ENCODE data around the gene QRICH2.
A peak's percentile ranks its signal among the peaks of the same experiment; 100 is the strongest.
"Not testable (repeated sequence)": the region's sequence is repeated elsewhere in the genome, so short reads cannot be mapped to it uniquely, and the experiment has no call there.

The QRICH2 gene

DNA sequence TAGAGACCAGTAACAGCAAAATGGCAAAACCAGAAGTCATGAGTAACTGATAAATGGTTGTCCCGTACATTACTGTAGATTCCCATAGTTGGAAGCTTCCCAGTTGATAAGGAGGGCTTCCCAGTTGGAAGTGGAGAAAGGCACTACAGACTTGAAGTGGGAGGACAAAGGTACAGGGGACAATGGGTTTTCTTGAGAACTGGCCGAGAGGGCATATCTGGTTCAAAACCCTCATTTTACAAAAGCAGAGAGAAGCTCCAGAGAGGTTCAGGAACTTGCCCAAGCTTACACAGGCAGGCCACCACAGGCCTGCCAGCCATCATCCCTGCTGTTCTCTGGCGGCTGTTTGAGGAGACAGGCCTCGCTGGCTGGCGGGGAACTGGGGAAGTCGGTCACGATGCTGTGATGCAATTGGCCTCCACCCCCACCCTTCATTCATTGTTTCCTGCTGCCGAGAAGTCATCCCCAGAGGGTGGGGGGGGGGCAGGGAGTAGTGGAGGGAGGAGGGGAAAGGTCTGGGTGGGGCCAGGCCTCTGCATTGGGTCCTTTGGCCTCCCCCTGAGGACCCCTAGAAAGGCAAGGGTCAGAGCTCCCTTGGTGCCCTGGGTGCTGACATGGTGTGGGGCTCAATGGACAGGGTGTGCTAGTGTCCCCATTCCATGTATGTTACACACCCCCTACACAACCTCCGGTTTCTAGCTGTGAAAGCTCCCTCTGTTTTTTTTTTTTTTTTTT lies 39.9 kb downstream of the QRICH2 start:
- Histone ChIP-seq H3K4me3 (ENCODE audit: low read length) (peak overlapping the region; percentile 62), H3K36me3 (ENCODE audit: control insufficient read depth, insufficient read depth, low read length, severe bottlenecking) (peaks cover 2% of the 10 kb centered on the region), H3K27me3 (replicated peaks; ENCODE audit: control insufficient read depth, insufficient read depth, low read length) (no peaks in the 10 kb centered on the region), H3K9me3 (ENCODE audit: control insufficient read depth, low read length) (no peaks in the 10 kb centered on the region), H3K9ac (ENCODE audit: low read length) (peak overlapping the region; percentile 75), H3K4me1 (ENCODE audit: control insufficient read depth, insufficient read depth, low read length) (peaks cover 55% of the 10 kb centered on the region)
- DNase-seq (ENCODE audit: low read depth): peak; percentile 68

DNA sequence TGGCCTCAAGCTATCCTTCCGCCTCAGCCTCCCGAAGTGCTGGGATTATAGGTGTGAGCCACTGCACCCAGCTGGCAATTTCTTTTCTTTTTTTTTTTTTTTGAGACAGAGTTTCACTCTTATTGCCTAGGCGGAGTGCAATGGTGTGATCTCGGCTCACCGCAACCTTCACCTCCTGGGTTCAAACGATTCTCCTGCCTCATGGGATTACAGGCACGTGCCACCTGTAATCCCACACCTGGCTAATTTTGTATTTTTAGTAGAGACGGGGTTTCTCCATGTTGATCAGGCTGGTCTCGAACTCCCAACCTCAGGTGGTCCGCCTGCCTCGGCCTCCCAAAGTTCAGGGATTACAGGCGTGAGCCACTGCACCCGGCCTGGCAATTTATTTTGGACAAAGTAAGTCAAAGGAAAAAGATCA lies 40.5 kb downstream of the QRICH2 start:
- not testable (repeated sequence) for DNase-seq (ENCODE audit: low read depth); H3K9me3 ChIP-seq (ENCODE audit: control insufficient read depth, low read length)
- H3K4me3 ChIP-seq (ENCODE audit: low read length): peak overlapping the region; percentile 62

DNA sequence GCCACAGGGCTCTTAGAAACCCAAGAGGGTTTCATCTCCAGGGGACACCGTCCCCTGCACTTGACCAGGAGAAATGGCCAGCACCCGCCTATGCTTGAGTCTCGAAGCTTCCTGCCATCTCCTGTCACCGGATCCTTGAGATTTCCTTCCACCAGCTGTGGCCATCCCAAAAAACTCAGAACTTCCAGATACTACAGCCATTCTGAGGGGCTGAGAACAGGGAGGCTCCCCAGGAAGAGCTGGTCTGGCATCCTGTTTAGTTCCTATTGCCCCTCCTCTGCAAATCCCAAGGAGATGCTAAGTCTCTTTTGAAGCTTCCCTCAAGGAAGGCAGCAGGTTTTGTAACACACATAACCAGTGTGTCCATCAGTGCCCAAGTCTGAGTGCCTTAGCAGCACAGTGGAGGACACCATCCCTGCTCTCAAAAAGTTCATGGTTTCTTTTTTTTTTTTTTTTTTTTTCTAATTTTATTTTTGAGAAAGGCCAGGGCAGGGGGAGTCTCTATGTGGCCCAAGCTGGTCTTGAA lies 41.0 kb downstream of the QRICH2 start:
- H3K9me3 ChIP-seq (ENCODE audit: control insufficient read depth, low read length): no peaks in the 10 kb centered on the region
- peak overlapping the region; percentile 83 for H3K4me3 ChIP-seq (ENCODE audit: low read length)
- peaks cover 2% of the 10 kb centered on the region for H3K36me3 ChIP-seq (ENCODE audit: control insufficient read depth, insufficient read depth, low read length, severe bottlenecking)

More for the DNA sequence above, 40.5 kb downstream of the QRICH2 start:
- H3K9ac ChIP-seq (ENCODE audit: low read length): peak overlapping the region; percentile 75
- not testable (repeated sequence) for H3K27me3 ChIP-seq (replicated peaks; ENCODE audit: control insufficient read depth, insufficient read depth, low read length); H3K36me3 ChIP-seq (ENCODE audit: control insufficient read depth, insufficient read depth, low read length, severe bottlenecking)
- peaks cover 53% of the 10 kb centered on the region for H3K4me1 ChIP-seq (ENCODE audit: control insufficient read depth, insufficient read depth, low read length)

DNA sequence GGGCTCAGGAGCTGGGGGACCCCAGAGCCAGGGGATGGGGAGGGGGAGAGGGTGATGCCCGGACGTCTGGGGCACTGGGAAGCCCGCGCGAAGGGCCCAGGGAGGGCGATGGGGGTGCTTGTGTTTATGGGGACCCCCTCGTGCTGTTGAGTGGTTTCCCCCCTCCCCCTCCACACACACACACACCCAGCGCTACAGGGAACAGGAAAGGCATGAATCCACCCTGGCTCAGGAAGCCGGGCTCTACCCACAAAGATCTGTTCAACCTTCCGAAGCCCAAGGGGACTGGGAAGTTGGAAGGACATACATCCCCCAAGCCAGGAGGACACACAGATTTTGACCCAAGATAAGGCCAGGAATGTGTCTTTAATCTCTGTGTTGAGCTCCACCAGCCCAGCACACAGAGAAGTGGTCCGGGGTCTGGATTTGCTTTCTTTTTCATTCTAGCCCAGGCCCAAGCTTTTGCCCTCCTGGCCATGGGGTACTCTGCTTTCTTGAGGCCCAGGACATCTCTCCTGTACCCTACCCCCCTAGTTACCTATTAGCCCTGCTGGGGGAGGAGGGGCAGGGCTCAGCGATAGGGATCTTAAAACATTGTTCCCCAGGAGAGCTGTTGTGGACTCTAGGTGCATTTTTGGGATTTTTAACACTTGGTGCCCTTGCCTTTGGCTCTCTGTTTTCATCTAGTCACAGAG lies 41.7 kb downstream of the QRICH2 start:
- peak; percentile 50 for DNase-seq (ENCODE audit: low read depth)
- Histone ChIP-seq H3K9ac (ENCODE audit: low read length) (peak overlapping the region; percentile 87), H3K27me3 (replicated peaks; ENCODE audit: control insufficient read depth, insufficient read depth, low read length) (no peaks in the 10 kb centered on the region), H3K36me3 (ENCODE audit: control insufficient read depth, insufficient read depth, low read length, severe bottlenecking) (peaks cover 2% of the 10 kb centered on the region), H3K9me3 (ENCODE audit: control insufficient read depth, low read length) (no peaks in the 10 kb centered on the region), H3K4me3 (ENCODE audit: low read length) (peak overlapping the region; percentile 83), H3K4me1 (ENCODE audit: control insufficient read depth, insufficient read depth, low read length) (peaks cover 43% of the 10 kb centered on the region)

More for the DNA sequence above, 41.0 kb downstream of the QRICH2 start:
- peak overlapping the region; percentile 87 for H3K9ac ChIP-seq (ENCODE audit: low read length)
- no peaks in the 10 kb centered on the region for H3K27me3 ChIP-seq (replicated peaks; ENCODE audit: control insufficient read depth, insufficient read depth, low read length)
- no peak for DNase-seq (ENCODE audit: low read depth)
- H3K4me1 ChIP-seq (ENCODE audit: control insufficient read depth, insufficient read depth, low read length): peaks cover 48% of the 10 kb centered on the region

DNA sequence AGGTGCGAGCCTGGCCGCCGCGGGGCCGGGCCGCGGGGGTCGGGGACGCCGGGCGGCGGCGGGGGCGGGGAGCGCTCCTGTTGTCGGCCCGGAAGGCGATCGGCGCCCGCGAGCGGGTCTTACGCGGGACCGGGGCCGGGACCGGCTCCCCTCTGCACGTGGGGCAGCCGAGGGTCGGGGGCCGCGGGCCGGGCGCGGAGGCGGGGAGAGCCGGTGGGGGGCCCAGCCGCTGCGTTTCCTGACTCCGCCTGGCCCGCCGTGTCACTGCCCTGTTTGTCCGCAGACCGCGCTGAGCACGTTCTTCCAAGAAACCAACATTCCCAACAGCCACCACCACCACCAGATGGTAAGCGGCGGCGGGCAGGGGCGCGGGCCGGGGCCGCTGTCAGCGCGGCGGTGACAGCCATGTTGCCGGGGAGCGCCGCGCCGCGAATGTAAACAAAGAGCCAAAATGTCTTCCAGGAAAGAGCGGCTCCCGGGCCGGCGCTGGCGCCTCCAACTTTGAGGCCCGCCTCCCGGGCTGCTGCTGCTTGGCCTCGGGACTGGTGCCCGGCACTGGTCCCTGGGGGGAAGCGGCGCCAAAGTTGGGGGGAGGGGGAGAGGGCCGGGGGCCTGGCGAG lies 42.3 kb downstream of the QRICH2 start:
- peak; percentile 85 for DNase-seq (ENCODE audit: low read depth)

DNA sequence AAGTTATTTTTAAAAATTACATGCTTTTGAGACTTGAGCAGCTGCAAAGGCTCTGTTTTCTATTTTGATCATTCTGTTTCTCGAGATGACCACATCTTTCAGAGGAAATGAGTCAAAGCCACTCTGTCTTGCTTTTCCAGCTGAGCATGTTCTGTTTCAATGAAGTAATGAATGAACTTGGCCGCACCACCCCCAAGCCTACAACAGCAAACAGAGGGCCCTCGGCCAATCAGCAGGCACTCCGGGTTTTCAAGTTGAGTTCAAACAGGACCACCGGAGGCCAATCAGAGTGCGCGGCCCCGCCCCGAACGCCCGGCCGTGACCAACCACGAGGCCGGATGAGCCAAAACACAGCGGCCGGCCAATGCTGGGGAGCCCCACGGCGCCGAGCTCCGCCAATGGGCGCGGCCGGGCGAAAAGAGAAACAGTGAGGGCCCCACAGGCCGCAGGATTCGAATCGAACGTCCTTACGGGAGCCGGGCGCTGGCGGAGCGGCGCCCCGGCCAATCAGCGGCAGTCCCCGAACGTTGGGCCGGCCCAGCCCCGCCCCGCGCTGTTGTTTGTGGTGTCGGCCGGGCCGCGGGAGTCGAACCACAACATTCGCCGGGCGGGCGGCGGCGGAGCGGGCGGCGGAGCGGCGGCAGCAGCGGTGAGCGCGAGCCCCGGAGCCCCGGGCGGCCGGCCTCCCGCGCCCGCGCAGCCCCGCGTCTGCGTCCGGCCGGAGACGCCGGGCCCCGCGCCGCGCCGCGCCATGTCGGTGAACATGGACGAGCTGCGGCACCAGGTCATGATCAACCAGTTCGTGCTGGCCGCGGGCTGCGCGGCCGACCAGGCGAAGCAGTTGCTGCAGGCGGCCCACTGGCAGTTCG lies 43.1 kb downstream of the QRICH2 start, which contains the start of gene UBALD2:
UBALD2 (plus strand) TSS at position 594 of the 869 bp plus-strand sequence; CDS start at position 752, 158 bp downstream.
- H3K36me3 ChIP-seq (ENCODE audit: control insufficient read depth, insufficient read depth, low read length, severe bottlenecking): no peaks in the 10 kb centered on the region
- no peaks in the 10 kb centered on the region for H3K27me3 ChIP-seq (replicated peaks; ENCODE audit: control insufficient read depth, insufficient read depth, low read length)
- peak; percentile 99 for DNase-seq (ENCODE audit: low read depth)
- peaks cover 41% of the 10 kb centered on the region for H3K4me1 ChIP-seq (ENCODE audit: control insufficient read depth, insufficient read depth, low read length)
- no peaks in the 10 kb centered on the region for H3K9me3 ChIP-seq (ENCODE audit: control insufficient read depth, low read length)
- peak within 1 kb of the TSS; percentile 87 for H3K9ac ChIP-seq (ENCODE audit: low read length)
- peak within 1 kb of the TSS; percentile 83 for H3K4me3 ChIP-seq (ENCODE audit: low read length)

More for the DNA sequence above, 42.3 kb downstream of the QRICH2 start:
- H3K4me3 ChIP-seq (ENCODE audit: low read length): peak overlapping the region; percentile 83
- no peaks in the 10 kb centered on the region for H3K9me3 ChIP-seq (ENCODE audit: control insufficient read depth, low read length)
- peaks cover 38% of the 10 kb centered on the region for H3K4me1 ChIP-seq (ENCODE audit: control insufficient read depth, insufficient read depth, low read length)
- peaks cover under 1% of the 10 kb centered on the region for H3K36me3 ChIP-seq (ENCODE audit: control insufficient read depth, insufficient read depth, low read length, severe bottlenecking)
- H3K27me3 ChIP-seq (replicated peaks; ENCODE audit: control insufficient read depth, insufficient read depth, low read length): no peaks in the 10 kb centered on the region
- H3K9ac ChIP-seq (ENCODE audit: low read length): peak overlapping the region; percentile 87

DNA sequence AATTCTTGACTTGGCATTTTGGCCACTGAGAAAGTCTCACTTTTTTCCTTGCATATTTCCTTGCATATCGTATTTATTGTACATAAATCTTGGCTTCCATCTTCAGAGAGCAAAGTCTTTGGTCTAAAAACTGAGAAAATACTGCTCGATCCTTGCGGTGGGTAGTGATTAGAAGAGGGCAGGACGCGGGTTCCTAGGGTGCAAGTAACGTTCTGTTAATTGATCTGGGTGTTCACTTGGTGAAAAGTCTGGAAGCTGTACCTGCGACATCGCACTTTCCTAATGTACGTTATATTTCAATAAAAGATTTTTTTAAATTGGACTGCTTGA lies 43.7 kb downstream of the QRICH2 start:
- Histone ChIP-seq H3K36me3 (ENCODE audit: control insufficient read depth, insufficient read depth, low read length, severe bottlenecking) (no peaks in the 10 kb centered on the region), H3K27me3 (replicated peaks; ENCODE audit: control insufficient read depth, insufficient read depth, low read length) (no peaks in the 10 kb centered on the region), H3K9me3 (ENCODE audit: control insufficient read depth, low read length) (no peaks in the 10 kb centered on the region), H3K9ac (ENCODE audit: low read length) (peak overlapping the region; percentile 77), H3K4me1 (ENCODE audit: control insufficient read depth, insufficient read depth, low read length) (peaks cover 45% of the 10 kb centered on the region), H3K4me3 (ENCODE audit: low read length) (peak overlapping the region; percentile 76)
- DNase-seq (ENCODE audit: low read depth): no peak

DNA sequence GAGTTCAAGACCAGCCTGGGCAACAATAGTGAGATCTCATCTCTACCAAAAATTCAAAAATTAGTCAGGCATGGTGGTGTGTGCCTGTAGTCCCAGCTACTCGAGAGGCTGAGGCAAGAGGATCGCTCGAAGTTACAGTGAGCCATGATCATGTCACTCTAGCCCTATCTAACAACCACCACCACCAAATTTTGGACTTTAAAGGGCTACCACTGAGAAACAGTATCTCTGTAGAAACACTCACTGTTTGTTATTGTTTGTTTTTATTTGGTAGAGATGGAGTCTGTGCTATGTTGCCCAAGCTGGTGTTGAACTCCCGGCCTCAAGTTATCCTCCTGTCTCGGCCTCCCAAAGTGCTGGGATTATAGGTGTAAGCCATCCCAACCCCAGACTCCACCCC lies 44.2 kb downstream of the QRICH2 start:
- Histone ChIP-seq H3K9me3 (ENCODE audit: control insufficient read depth, low read length) (no peaks in the 10 kb centered on the region), H3K9ac (ENCODE audit: low read length) (peak overlapping the region; percentile 77), H3K4me1 (ENCODE audit: control insufficient read depth, insufficient read depth, low read length) (peaks cover 44% of the 10 kb centered on the region), H3K27me3 (replicated peaks; ENCODE audit: control insufficient read depth, insufficient read depth, low read length) (no peaks in the 10 kb centered on the region), H3K4me3 (ENCODE audit: low read length) (no peak overlapping the region), H3K36me3 (ENCODE audit: control insufficient read depth, insufficient read depth, low read length, severe bottlenecking) (no peaks in the 10 kb centered on the region)
- no peak for DNase-seq (ENCODE audit: low read depth)

DNA sequence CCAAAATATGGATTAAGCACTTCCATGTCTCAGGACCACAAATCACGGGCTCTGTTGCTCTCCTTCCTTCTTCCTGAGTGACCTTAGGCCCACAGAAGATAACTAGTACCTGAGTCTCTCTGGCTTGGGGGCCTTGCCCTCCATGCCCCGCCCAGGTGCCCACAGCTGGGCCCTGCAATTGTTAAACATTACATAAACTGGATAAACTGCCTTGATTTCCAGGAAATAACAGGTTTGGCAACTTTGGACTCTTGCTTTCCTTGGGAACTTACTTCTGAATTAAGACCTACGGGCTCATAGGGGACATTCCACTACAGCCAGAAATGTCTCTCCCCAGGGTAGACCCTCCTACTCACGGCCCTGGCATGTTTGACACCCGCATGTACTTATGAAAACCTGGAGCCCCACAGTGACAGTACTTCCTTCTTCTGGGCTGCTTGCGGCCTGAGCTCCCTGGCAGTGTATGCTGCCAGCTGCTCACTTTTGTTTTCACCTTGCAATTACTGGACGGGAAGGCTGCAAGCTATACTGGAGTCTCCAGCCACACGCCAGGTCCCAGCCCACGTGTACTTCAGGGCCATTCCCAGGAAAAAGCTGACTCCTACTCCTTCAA lies 45.2 kb downstream of the QRICH2 start:
- peaks cover 40% of the 10 kb centered on the region for H3K4me1 ChIP-seq (ENCODE audit: control insufficient read depth, insufficient read depth, low read length)
- no peak for DNase-seq (ENCODE audit: low read depth)
- no peaks in the 10 kb centered on the region for H3K36me3 ChIP-seq (ENCODE audit: control insufficient read depth, insufficient read depth, low read length, severe bottlenecking)
- H3K9me3 ChIP-seq (ENCODE audit: control insufficient read depth, low read length): no peaks in the 10 kb centered on the region
- no peaks in the 10 kb centered on the region for H3K27me3 ChIP-seq (replicated peaks; ENCODE audit: control insufficient read depth, insufficient read depth, low read length)
- H3K4me3 ChIP-seq (ENCODE audit: low read length): no peak overlapping the region
- no peak overlapping the region for H3K9ac ChIP-seq (ENCODE audit: low read length)

DNA sequence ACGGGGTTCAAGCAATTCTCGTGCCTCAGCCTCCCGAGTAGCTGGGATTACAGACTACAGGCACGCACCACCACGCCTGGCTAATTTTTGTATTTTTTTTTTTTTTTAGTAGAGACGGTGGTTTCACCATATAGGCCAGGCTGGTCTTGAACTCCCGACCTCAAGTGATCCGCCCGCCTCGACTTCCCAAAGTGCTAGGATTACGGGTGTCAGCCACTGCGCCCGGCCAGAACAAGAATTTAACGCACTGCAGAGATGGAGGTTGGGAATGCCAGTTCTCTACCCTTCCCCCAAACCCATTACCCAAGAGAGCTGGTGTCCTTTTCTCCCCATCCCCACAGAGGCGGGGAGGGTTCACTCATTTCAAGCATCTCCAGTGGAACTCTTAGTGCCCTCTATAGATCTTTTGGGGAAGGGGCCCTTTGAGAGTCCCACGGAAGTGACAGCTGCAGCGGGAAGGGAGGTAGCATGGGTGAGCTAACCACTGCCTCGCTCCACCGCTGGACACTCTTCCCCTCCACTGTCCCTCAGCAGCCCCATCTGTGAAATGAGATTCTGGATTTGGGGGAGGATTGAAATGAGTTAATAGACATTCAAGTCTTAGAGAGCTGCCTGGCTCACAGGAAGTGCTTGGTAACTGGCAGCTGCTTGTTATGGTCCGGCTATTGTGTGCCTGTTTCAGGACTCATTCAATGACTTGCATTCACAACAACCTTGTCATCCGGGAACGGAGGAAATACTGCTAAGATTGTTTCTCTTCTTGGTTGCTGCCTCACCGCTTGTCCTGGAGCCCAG lies 46.5 kb downstream of the QRICH2 start:
- no peak for DNase-seq (ENCODE audit: low read depth)
- Histone ChIP-seq H3K4me1 (ENCODE audit: control insufficient read depth, insufficient read depth, low read length) (peaks cover 28% of the 10 kb centered on the region), H3K4me3 (ENCODE audit: low read length) (no peak overlapping the region), H3K9ac (ENCODE audit: low read length) (no peak overlapping the region), H3K27me3 (replicated peaks; ENCODE audit: control insufficient read depth, insufficient read depth, low read length) (no peaks in the 10 kb centered on the region), H3K9me3 (ENCODE audit: control insufficient read depth, low read length) (no peaks in the 10 kb centered on the region), H3K36me3 (ENCODE audit: control insufficient read depth, insufficient read depth, low read length, severe bottlenecking) (no peaks in the 10 kb centered on the region)
